Motor neuron (in vitro differentiated cells): ENCODE results near the gene SCN2A. TPM values are rescaled to one million over a fixed set of nuclear protein-coding genes. Genes with fewer than 3 reads are reported as not detected.

Experiments
- ATAC-seq, 8 experiments: fragments of 200-7000 bp; cut with Tn5 transposase; replicated peaks in 6 of 8; 2 replicates each; pipeline ENCODE4 v1.8.0; 2021; ENCODE audit warnings: mild to moderate bottlenecking in 8 of 8, moderate library complexity in 8 of 8
- H3K27ac ChIP-seq, 2 donors: fragments of 250-450 bp; sonication (Bioruptor Pico); 2 replicates each; pipeline ENCODE4 v1.9.0; 2021; ENCODE audit warnings: antibody characterized with exemption in 2 of 2, mild to moderate bottlenecking in 2 of 2, moderate library complexity in 1 of 2
- H3K4me1 ChIP-seq, 2 donors: fragments of 250-450 bp; sonication (Bioruptor Pico); replicated peaks in 1 of 2; 2 replicates each; pipeline ENCODE4 v1.6.1; 2021; ENCODE audit warnings: antibody characterized with exemption in 2 of 2, mild to moderate bottlenecking in 2 of 2, moderate library complexity in 1 of 2
- H3K4me3 ChIP-seq, 5 donors: fragments of 250-450 bp; sonication (Bioruptor Pico); 2 replicates each; pipeline ENCODE4 v1.9.0; 2021; ENCODE audit warnings: antibody characterized with exemption in 5 of 5, mild to moderate bottlenecking in 5 of 5, moderate library complexity in 4 of 5
- WGBS, 10 experiments: fragments of 450-650 bp; shearing (Covaris generic); methylation state at CpG; one replicate each; pipeline ENCODE4 v1.0.0; 2022; 5-methylcytosine and 5-hydroxymethylcytosine counted together
- in situ Hi-C, 9 experiments: fragments of 400-800 bp; cut with MboI; loops; one replicate each; pipeline ENCODE4 v1.15.0; 2021; ENCODE audit warnings: low sequenced_read_pairs in 9 of 9, low pct_unique_long_range_greater_than_20kb in 2 of 9; ENCODE audit not compliant: unreplicated experiment in 9 of 9
- total RNA-seq, 8 experiments: library from RNA; unstranded; fragments of 300-600 nt; gene quantifications; 2 replicates each; pipeline versions ENCODE4 v1.2.3 to v1.2.4, GENCODE V29; 2022

Gene SCN2A
- total RNA-seq, 8 experiments from 2014 or later, result 0.31 to 24.4 (median 7.9) TPM

GRCh38 chr2:165268754-165269153, 29.5 kb downstream of the SCN2A start:
- Histone ChIP-seq H3K27ac (no peak overlapping the region), H3K4me3 (no peak overlapping the region), H3K4me1 (no peaks in the 10 kb centered on the region)
- in situ Hi-C loops, result no loop called here
- peak in 2 of 8 experiments; percentile 50 to 79 for ATAC-seq
- 13 to 100% (median 84%) methylated on average over 1 to 2 of the region's 2 CpGs for WGBS, 10 experiments

- ATAC-seq, result no peak
- Histone ChIP-seq H3K4me3 (no peak overlapping the region), H3K27ac (no peak overlapping the region), H3K4me1 (no peaks in the 10 kb centered on the region)
- in situ Hi-C loops, result no loop called here
Measured at GRCh38 chr2:165273176-165273575, 34.0 kb downstream of the SCN2A start.

GRCh38 chr2:165274698-165275097, 35.5 kb downstream of the SCN2A start:
- Histone ChIP-seq H3K4me1 (no peaks in the 10 kb centered on the region), H3K4me3 (no peak overlapping the region), H3K27ac (no peak overlapping the region)
- in situ Hi-C loops, result no loop called here
- ATAC-seq, result peak in 3 of 8 experiments; percentile 18 to 96 (median 94)
- 0 to 100% (median 48%) methylated on average over 1 to 5 of the region's 5 CpGs; no CpG with 5 or more reads in 2 of the 10 experiments for WGBS, 10 experiments

- in situ Hi-C loops, result no loop called here
- H3K4me3 ChIP-seq, result no peak overlapping the region
- ATAC-seq, result no peak
- no peak overlapping the region for H3K27ac ChIP-seq
- H3K4me1 ChIP-seq, result no peaks in the 10 kb centered on the region
- WGBS, 10 experiments, result 56 to 100% (median 98%) methylated on average over 1 to 2 of the region's 2 CpGs
Measured at GRCh38 chr2:165275932-165276331, 36.7 kb downstream of the SCN2A start.

- Histone ChIP-seq H3K4me3 (no peak overlapping the region), H3K4me1 (no peaks in the 10 kb centered on the region), H3K27ac (no peak overlapping the region)
- ATAC-seq, result peak in 1 of 8 experiments; percentile 21
- in situ Hi-C loops, result no loop called here
Measured at GRCh38 chr2:165277295-165277694, 38.1 kb downstream of the SCN2A start.

- H3K4me3 ChIP-seq, result no peak overlapping the region
- H3K4me1 ChIP-seq, result no peaks in the 10 kb centered on the region
- ATAC-seq, result no peak
- H3K27ac ChIP-seq, result no peak overlapping the region
- in situ Hi-C loops, result no loop called here
- 0 to 96% (median 66%) methylated on average over 1 to 5 of the region's 5 CpGs for WGBS, 10 experiments
Measured at GRCh38 chr2:165277860-165278656, 38.8 kb downstream of the SCN2A start.

GRCh38 chr2:165280356-165280755, 41.1 kb downstream of the SCN2A start:
- in situ Hi-C loops, result no loop called here
- Histone ChIP-seq H3K27ac (no peak overlapping the region), H3K4me1 (no peaks in the 10 kb centered on the region), H3K4me3 (no peak overlapping the region)
- WGBS, 10 experiments, result 50 to 100% (median 84%) methylated on average over 1 to 4 of the region's 4 CpGs; no CpG with 5 or more reads in 2 of the 10 experiments
- no peak for ATAC-seq

- H3K27ac ChIP-seq, result no peak overlapping the region
- 17 to 88% (median 41%) methylated on average over 1 to 4 of the region's 4 CpGs; no CpG with 5 or more reads in 2 of the 10 experiments for WGBS, 10 experiments
- ATAC-seq, result no peak
- in situ Hi-C loops, result no loop called here
- no peaks in the 10 kb centered on the region for H3K4me1 ChIP-seq
- H3K4me3 ChIP-seq, result no peak overlapping the region
Measured at GRCh38 chr2:165281387-165281786, 42.2 kb downstream of the SCN2A start.

GRCh38 chr2:165283342-165283741, 44.1 kb downstream of the SCN2A start:
- no peak for ATAC-seq
- in situ Hi-C loops, result no loop called here

GRCh38 chr2:165287094-165287778, 48.0 kb downstream of the SCN2A start:
- WGBS, 10 experiments, result 38 to 100% (median 80%) methylated on average over 1 to 3 of the region's 3 CpGs; no CpG with 5 or more reads in 1 of the 10 experiments
- peak in 1 of 8 experiments; percentile 66 for ATAC-seq
- in situ Hi-C loops, result no loop called here
- no peak overlapping the region for H3K27ac ChIP-seq
- no peak overlapping the region for H3K4me3 ChIP-seq
- H3K4me1 ChIP-seq, result no peaks in the 10 kb centered on the region

More at GRCh38 chr2:165283342-165283741, 44.1 kb downstream of the SCN2A start:
- 40 to 100% (median 91%) methylated on average over 1 of the region's 1 CpG; no CpG with 5 or more reads in 5 of the 10 experiments for WGBS, 10 experiments
- no peak overlapping the region for H3K27ac ChIP-seq
- H3K4me3 ChIP-seq, result no peak overlapping the region
- H3K4me1 ChIP-seq, result no peaks in the 10 kb centered on the region

- Histone ChIP-seq H3K4me1 (peaks cover 1 to 6% of the 10 kb centered on the region in 2 donors), H3K27ac (no peak overlapping the region), H3K4me3 (no peak overlapping the region)
- in situ Hi-C loops, result no loop called here
- WGBS, 10 experiments, result 40 to 100% (median 86%) methylated on average over 1 to 2 of the region's 2 CpGs
- no peak for ATAC-seq
Measured at GRCh38 chr2:165289069-165289468, 49.9 kb downstream of the SCN2A start.

GRCh38 chr2:165293440-165294420, 54.5 kb downstream of the SCN2A start:
- H3K27ac ChIP-seq, result no peak overlapping the region

More at GRCh38 chr2:165293440-165294420, 54.5 kb downstream of the SCN2A start:
- Histone ChIP-seq H3K4me1 (peaks cover 8% of the 10 kb centered on the region in 2 donors), H3K4me3 (peak overlapping the region; percentile 23 to 41 (median 31))
- peak; percentile 100 for ATAC-seq
- 0 to 32% (median 19%) methylated on average over 1 to 6 of the region's 6 CpGs; no CpG with 5 or more reads in 1 of the 10 experiments for WGBS, 10 experiments
- in situ Hi-C loops, result no loop called here
